ENCODE measurements around the gene CREBRF. TPM values are rescaled to one million over a fixed set of nuclear protein-coding genes. Genes with fewer than 3 reads are reported as not detected.

The CREBRF gene
- total RNA-seq, 1 donor from 2014 or later: 17.8 TPM

GRCh38 chr5:173099461-173099860 lies 43.3 kb downstream of the CREBRF start:
- peaks cover 11% of the 10 kb centered on the region for H3K4me1 Mint-ChIP-seq (ENCODE audit: low read depth)
- TF ChIP-seq CTCF (IDR thresholded peaks at IDR 0.05; ENCODE audit: unreplicated experiment): no peak
- no peak overlapping the region for H3K4me3 Mint-ChIP-seq (ENCODE audit: low read depth)
- no peak for DNase-seq (ENCODE audit: low spot score, unreplicated experiment)
- peaks cover 10% of the 10 kb centered on the region for H3K36me3 Mint-ChIP-seq (ENCODE audit: insufficient read depth)
- H3K27me3 Mint-ChIP-seq: no peaks in the 10 kb centered on the region
- H3K9me3 Mint-ChIP-seq (ENCODE audit: low read depth): peaks cover 5% of the 10 kb centered on the region
- no peak overlapping the region for H3K27ac Mint-ChIP-seq

GRCh38 chr5:173101245-173101644 lies 45.1 kb downstream of the CREBRF start:
- no peak overlapping the region for H3K27ac Mint-ChIP-seq

DNA sequence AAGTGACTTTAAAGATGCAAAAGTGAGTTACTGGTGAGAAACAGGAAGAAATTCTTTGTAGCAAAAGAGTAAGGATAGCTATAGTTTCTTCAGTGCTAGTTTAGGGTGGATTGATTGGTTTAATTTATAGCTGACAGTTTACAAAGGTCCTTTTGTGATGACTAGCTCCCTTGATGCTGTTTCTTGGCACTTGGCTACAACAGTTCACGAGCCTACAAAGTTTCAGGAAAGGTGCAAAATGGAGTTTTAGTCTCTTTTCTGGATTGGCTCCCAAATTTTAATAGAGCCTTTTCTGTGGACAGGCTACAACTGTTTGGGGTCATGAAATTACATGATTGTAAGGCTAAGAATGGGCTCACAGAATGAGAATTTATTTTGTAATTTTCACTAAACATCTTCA lies 47.3 kb downstream of the CREBRF start:
- TF ChIP-seq CTCF (IDR thresholded peaks at IDR 0.05; ENCODE audit: unreplicated experiment): no peak
- Mint-ChIP-seq H3K4me1 (ENCODE audit: low read depth) (peaks cover 9% of the 10 kb centered on the region), H3K9me3 (ENCODE audit: low read depth) (peaks cover 5% of the 10 kb centered on the region)

More at GRCh38 chr5:173101245-173101644, 45.1 kb downstream of the CREBRF start:
- peaks cover 10% of the 10 kb centered on the region for H3K36me3 Mint-ChIP-seq (ENCODE audit: insufficient read depth)
- H3K27me3 Mint-ChIP-seq: no peaks in the 10 kb centered on the region
- DNase-seq (ENCODE audit: low spot score, unreplicated experiment): no peak
- peaks cover 5% of the 10 kb centered on the region for H3K9me3 Mint-ChIP-seq (ENCODE audit: low read depth)
- H3K4me3 Mint-ChIP-seq (ENCODE audit: low read depth): no peak overlapping the region
- H3K4me1 Mint-ChIP-seq (ENCODE audit: low read depth): peaks cover 9% of the 10 kb centered on the region
- TF ChIP-seq CTCF (IDR thresholded peaks at IDR 0.05; ENCODE audit: unreplicated experiment): no peak

GRCh38 chr5:173108914-173109313 lies 52.8 kb downstream of the CREBRF start:
- Mint-ChIP-seq H3K4me3 (ENCODE audit: low read depth) (no peak overlapping the region), H3K9me3 (ENCODE audit: low read depth) (no peaks in the 10 kb centered on the region), H3K4me1 (ENCODE audit: low read depth) (no peaks in the 10 kb centered on the region), H3K27ac (no peak overlapping the region), H3K36me3 (ENCODE audit: insufficient read depth) (peaks cover 10% of the 10 kb centered on the region), H3K27me3 (no peaks in the 10 kb centered on the region)
- TF ChIP-seq CTCF (IDR thresholded peaks at IDR 0.05; ENCODE audit: unreplicated experiment): no peak
- DNase-seq (ENCODE audit: low spot score, unreplicated experiment): no peak

More for the DNA sequence above, 47.3 kb downstream of the CREBRF start:
- H3K36me3 Mint-ChIP-seq (ENCODE audit: insufficient read depth): peaks cover 10% of the 10 kb centered on the region
- DNase-seq (ENCODE audit: low spot score, unreplicated experiment): no peak
- no peak overlapping the region for H3K4me3 Mint-ChIP-seq (ENCODE audit: low read depth)
- no peak overlapping the region for H3K27ac Mint-ChIP-seq
- no peaks in the 10 kb centered on the region for H3K27me3 Mint-ChIP-seq

- Mint-ChIP-seq H3K4me3 (ENCODE audit: low read depth) (no peak overlapping the region), H3K27me3 (no peaks in the 10 kb centered on the region), H3K9me3 (ENCODE audit: low read depth) (no peaks in the 10 kb centered on the region), H3K27ac (no peak overlapping the region), H3K4me1 (ENCODE audit: low read depth) (no peaks in the 10 kb centered on the region), H3K36me3 (ENCODE audit: insufficient read depth) (peaks cover 16% of the 10 kb centered on the region)
- TF ChIP-seq CTCF (IDR thresholded peaks at IDR 0.05; ENCODE audit: unreplicated experiment): no peak
- no peak for DNase-seq (ENCODE audit: low spot score, unreplicated experiment)
These were observed 58.4 kb downstream of the CREBRF start for GRCh38 chr5:173114536-173114935.
